HepG2 (cell line): ENCODE measurements around the gene PCSK5. TPM values are rescaled to one million over a fixed set of nuclear protein-coding genes. Genes with fewer than 3 reads are reported as not detected.

Experiments used
- ATAC-seq: fragments of 200-7000 bp; cut with Tn5 transposase; 3 replicates; pipeline ENCODE4 v1.9.1; 2020; ENCODE audit warnings: mild to moderate bottlenecking, moderate library complexity
- BruUV-seq: library from RNA; stranded (reverse); fragments of 400-500 nt; replicated peaks from 2 replicates; lab custom pipeline; 2021; lab: Mats Ljungman, UMichigan
- CTCF ChIA-PET: fragments of 300-600 bp; formaldehyde crosslinking; extraction: SDS; loops from one replicate; lab custom pipeline; 2021; ENCODE audit warnings: low total read pairs, inconsistent platforms, low intra/inter-chr PET ratio; lab: Yijun Ruan, JAX
- POLR2A ChIA-PET: fragments of 350-600 bp; sonication (Branson Sonifier 250); formaldehyde crosslinking; loops from one replicate; lab custom pipeline; 2020; ENCODE audit warnings: antibody characterized with exemption, inconsistent platforms; lab: Yijun Ruan, JAX
- DNase-seq: peaks from one replicate; pipeline ENCODE4 v3.0.0-alpha.2; 2015; ENCODE audit warnings: low spot score
- FAIRE-seq: peaks from 3 replicates; lab custom pipeline; 2011; peaks lifted over from hg19 to GRCh38; lab: Jason Lieb, UNC
- H2AFZ ChIP-seq: one replicate; pipeline ENCODE4 v1.6.1; 2011; ENCODE audit warnings: low read length, inconsistent platforms
- H3K27ac ChIP-seq: fragments of 300-600 bp; 3 replicates; pipeline ENCODE4 v1.8.0; 2011; ENCODE audit warnings: mixed run types, mild to moderate bottlenecking, mixed read lengths, low read length, inconsistent platforms; ENCODE audit not compliant: insufficient read depth; ENCODE audit errors: extremely low read length
- H3K27me3 ChIP-seq, 2 experiments: fragments of 200-600 bp in 1 of 2; 2 replicates in 1 of 2; 3 replicates in 1 of 2; pipeline versions ENCODE4 v1.6.0 to v1.8.0; 2011; ENCODE audit warnings: low read length in 2 of 2, mild to moderate bottlenecking in 2 of 2, moderate library complexity in 2 of 2, inconsistent platforms in 1 of 2; ENCODE audit not compliant: insufficient read depth in 2 of 2, control insufficient read depth in 1 of 2
- H3K36me3 ChIP-seq, 2 experiments: fragments of 200-600 bp in 1 of 2; replicated peaks in 1 of 2; 2 replicates in 1 of 2; 3 replicates in 1 of 2; pipeline versions ENCODE4 v1.5.1 to v1.8.0; 2011; ENCODE audit warnings: low read length in 2 of 2, inconsistent platforms in 1 of 2; ENCODE audit not compliant: insufficient read depth in 2 of 2, control insufficient read depth in 1 of 2
- H3K4me1 ChIP-seq: 2 replicates; pipeline ENCODE4 v1.5.1; 2012; ENCODE audit warnings: low read length, inconsistent platforms; ENCODE audit not compliant: insufficient read depth
- H3K4me2 ChIP-seq: 2 replicates; pipeline ENCODE4 v1.6.0; 2011; ENCODE audit warnings: low read depth, low read length, inconsistent platforms
- H3K4me3 ChIP-seq, 3 experiments: fragments of 200-600 bp in 1 of 3; sonication (generic), shearing (Covaris generic) in 1 of 3; replicated peaks in 1 of 3; 2 replicates each; pipeline ENCODE4 v1.5.1; 2011 to 2016; ENCODE audit warnings: low read length in 3 of 3, inconsistent platforms in 2 of 3, low read depth in 2 of 3, mild to moderate bottlenecking in 2 of 3, control low read depth in 1 of 3, mixed read lengths in 1 of 3; ENCODE audit not compliant: insufficient read depth in 1 of 3
- H3K79me2 ChIP-seq: one replicate; pipeline ENCODE4 v1.6.1; 2011; ENCODE audit warnings: low read length, inconsistent platforms; ENCODE audit not compliant: insufficient read depth
- H3K9ac ChIP-seq: 2 replicates; pipeline ENCODE4 v1.6.0; 2011; ENCODE audit warnings: mild to moderate bottlenecking, low read depth, low read length, inconsistent platforms; ENCODE audit not compliant: insufficient read depth
- H3K9me3 ChIP-seq: 2 replicates; pipeline ENCODE4 v1.5.1; 2012; ENCODE audit warnings: mild to moderate bottlenecking, low read length
- H4K20me1 ChIP-seq: 2 replicates; pipeline ENCODE4 v1.6.0; 2011; ENCODE audit warnings: inconsistent platforms, mild to moderate bottlenecking, low read length, moderate library complexity; ENCODE audit not compliant: insufficient read depth
- IKZF1 ChIP-seq: fragments of 450-650 bp; IDR thresholded peaks from 2 replicates; pipeline ENCODE4 v1.7.1; 2016
- ISX ChIP-seq: sonication (generic); formaldehyde crosslinking; conservative IDR thresholded peaks from 2 replicates; pipeline ENCODE4 v1.5.0; 2020; ENCODE audit warnings: missing genetic modification reagents
- MBD4 ChIP-seq: IDR thresholded peaks from 2 replicates; pipeline ENCODE4 v1.6.1; 2012; ENCODE audit warnings: low read length, inconsistent platforms, borderline replicate concordance
- MLX ChIP-seq: IDR thresholded peaks from 2 replicates; pipeline ENCODE4 v1.6.1; 2016
- NCOR1 ChIP-seq: fragments of 200-600 bp; sonication (generic); IDR thresholded peaks from 2 replicates; pipeline ENCODE4 v1.7.0; 2017; ENCODE audit warnings: antibody characterized with exemption, low read length, borderline replicate concordance
- RELA ChIP-seq: sonication (generic); formaldehyde crosslinking; IDR thresholded peaks from 2 replicates; pipeline ENCODE4 v1.4.0; 2020; ENCODE audit warnings: missing genetic modification reagents
- SP4 ChIP-seq: sonication (generic); formaldehyde crosslinking; IDR thresholded peaks from 2 replicates; pipeline ENCODE4 v1.8.1; 2023; ENCODE audit warnings: mild to moderate bottlenecking, missing genetic modification reagents
- SYNCRIP ChIP-seq: fragments of 200-400 bp; formaldehyde crosslinking; IDR thresholded peaks from 2 replicates; pipeline ENCODE4 v1.6.1; 2018; ENCODE audit warnings: mild to moderate bottlenecking, low read depth, low read length; ENCODE audit not compliant: insufficient read depth
- TFDP1 ChIP-seq: IDR thresholded peaks from 2 replicates; pipeline ENCODE4 v1.6.1; 2016; ENCODE audit warnings: missing compliant biosample characterization, missing genetic modification reagents, borderline replicate concordance
- ZNF276 ChIP-seq: sonication (generic); formaldehyde crosslinking; IDR thresholded peaks from 2 replicates; pipeline ENCODE4 v1.4.0; 2020; ENCODE audit warnings: mild to moderate bottlenecking, low read depth, missing genetic modification reagents
- ZNF432 ChIP-seq: sonication (generic); formaldehyde crosslinking; IDR thresholded peaks from 2 replicates; pipeline ENCODE4 v1.5.0; 2020; ENCODE audit warnings: missing genetic modification reagents, mild to moderate bottlenecking, borderline replicate concordance
- ZNF562 ChIP-seq: sonication (generic); formaldehyde crosslinking; IDR thresholded peaks from 2 replicates; pipeline ENCODE4 v1.8.0; 2022; ENCODE audit warnings: missing genetic modification reagents, borderline replicate concordance
- ZNF572 ChIP-seq: sonication (generic); formaldehyde crosslinking; IDR thresholded peaks from 2 replicates; pipeline ENCODE4 v1.5.1; 2020; ENCODE audit warnings: mild to moderate bottlenecking, missing genetic modification reagents
- ZNF614 ChIP-seq: IDR thresholded peaks from 2 replicates; pipeline ENCODE4 v1.6.1; 2018; ENCODE audit warnings: missing biosample characterization, missing genetic modification reagents, inconsistent platforms, borderline replicate concordance
- WGBS: methylation state at CpG from one replicate; pipeline ENCODE4 v1.1.6; 2017; ENCODE audit warnings: low lambda C conversion rate; 5-methylcytosine and 5-hydroxymethylcytosine counted together
- in situ Hi-C: cut with HindIII; loops from 2 replicates; pipeline ENCODE4 v1.10.0; 2017; ENCODE audit warnings: low pct_unique_long_range_greater_than_20kb; ENCODE audit not compliant: extremely low pct_ligation_motif_present
- intact Hi-C: fragments of 100-400 bp; cut with micrococcal nuclease; formaldehyde crosslinking; loops from one replicate; pipeline ENCODE4 v1.10.0; 2022; ENCODE audit not compliant: unreplicated experiment
- polyA plus RNA-seq, 8 experiments: library from polyadenylated mRNA; depleted of rRNA in 3 of 8; stranded (reverse) in 7 of 8; unstranded in 1 of 8; fragments of >200 nt; fragmentation: Illumina TruSeq in 4 of 8; extraction: Trizol in 4 of 8; gene quantifications; 2 replicates each; pipeline versions ENCODE4 v1.2.1 to v1.2.3, GENCODE V29; 2011 to 2016; ENCODE audit warnings: low read depth in 4 of 8, missing spikeins in 1 of 8, mixed read lengths in 1 of 8; ENCODE audit not compliant: insufficient read depth in 1 of 8
- total RNA-seq, 5 experiments: library from RNA; depleted of rRNA; stranded (reverse); fragments of >200 nt; fragmentation: Illumina TruSeq; extraction: Trizol; gene quantifications; 2 replicates each; pipeline ENCODE4 v1.2.3, GENCODE V29; 2016; ENCODE audit warnings: low read depth in 1 of 5

Gene PCSK5
- total and polyA plus RNA-seq, 2 of the 13 experiments (the other 11 are each of a cell fraction or from before 2014, with no cell fraction given): 0.55 to 0.66 TPM

- H3K36me3 ChIP-seq: no peaks in the 10 kb centered on the region
- WGBS: 97% methylated on average over 1 of the region's 1 CpG
- ChIA-PET CTCF (no interaction called here), POLR2A (no interaction called here)
- H2AFZ ChIP-seq: no peak overlapping the region
- DNase-seq (no peak), FAIRE-seq (no peak), ATAC-seq (no peak)
- TF ChIP-seq SYNCRIP (no peak), ZNF614 (CRISPR knock-in tag) (no peak), RELA (no peak), MLX (CRISPR knock-in tag) (no peak), ISX (no peak), MBD4 (no peak), ZNF562 (CRISPR knock-in tag) (no peak), ZNF572 (no peak), ZNF432 (no peak), SP4 (CRISPR knock-in tag) (no peak), IKZF1 (no peak), NCOR1 (no peak), TFDP1 (CRISPR knock-in tag) (no peak), ZNF276 (CRISPR knock-in tag) (no peak)
- H3K4me1 ChIP-seq: no peaks in the 10 kb centered on the region
- no peaks in the 10 kb centered on the region for H3K27me3 ChIP-seq
- in situ Hi-C loops (no loop called here), intact Hi-C loops (no loop called here)
- H3K4me2 ChIP-seq: no peak overlapping the region
- H3K4me3 ChIP-seq: no peak overlapping the region
- no peaks in the 10 kb centered on the region for H4K20me1 ChIP-seq
- H3K79me2 ChIP-seq: no peaks in the 10 kb centered on the region
- no TSS peak for BruUV-seq
- no peak overlapping the region for H3K27ac ChIP-seq
- no peak overlapping the region for H3K9ac ChIP-seq
- H3K9me3 ChIP-seq: no peaks in the 10 kb centered on the region
Observed at GRCh38 chr9:76101491-76101890, 211.0 kb downstream of the PCSK5 start.
